HG03066 (cell line): ENCODE data around the gene DAPL1.
"Not testable (repeated sequence)": the region's sequence is repeated elsewhere in the genome, so short reads cannot be mapped to it uniquely, and the experiment has no call there.

ENCODE experiments used
- ATAC-seq: cut with Tn5 transposase; IDR thresholded peaks from one replicate; pipeline ENCODE4 v1.9.1; 2021; ENCODE audit warnings: low read depth; ENCODE audit not compliant: unreplicated experiment

DAPL1 gene

GRCh38 chr2:158817588-158817987, 22.5 kb downstream of the DAPL1 start:
- ATAC-seq = no peak

- ATAC-seq = no peak
These were observed 23.4 kb downstream of the DAPL1 start for GRCh38 chr2:158818511-158818910.

- no peak for ATAC-seq
These were observed 27.1 kb downstream of the DAPL1 start for GRCh38 chr2:158822193-158822592.

GRCh38 chr2:158823486-158824237, 28.5 kb downstream of the DAPL1 start:
- no peak for ATAC-seq

- ATAC-seq = no peak
These were observed 29.9 kb downstream of the DAPL1 start for GRCh38 chr2:158825021-158825420.

- no peak for ATAC-seq
These were observed 31.8 kb downstream of the DAPL1 start for GRCh38 chr2:158826965-158827364.

- no peak for ATAC-seq
These were observed 33.5 kb downstream of the DAPL1 start for GRCh38 chr2:158828378-158829164.

GRCh38 chr2:158829167-158829566, 34.0 kb downstream of the DAPL1 start:
- no peak for ATAC-seq

- ATAC-seq = no peak
These were observed 35.1 kb downstream of the DAPL1 start for GRCh38 chr2:158830201-158830600.

- ATAC-seq = no peak
These were observed 40.3 kb downstream of the DAPL1 start for GRCh38 chr2:158835431-158835830.

- no peak for ATAC-seq
These were observed 42.5 kb downstream of the DAPL1 start for GRCh38 chr2:158837645-158838044.

GRCh38 chr2:158841850-158842249, 46.7 kb downstream of the DAPL1 start:
- ATAC-seq = no peak

- no peak for ATAC-seq
These were observed 50.3 kb downstream of the DAPL1 start for GRCh38 chr2:158845444-158845843.

GRCh38 chr2:158845859-158846258, 50.7 kb downstream of the DAPL1 start:
- no peak for ATAC-seq

GRCh38 chr2:158847526-158847925, 52.4 kb downstream of the DAPL1 start:
- not testable (repeated sequence) for ATAC-seq

- ATAC-seq = not testable (repeated sequence)
These were observed 53.2 kb downstream of the DAPL1 start for GRCh38 chr2:158848031-158848970.

GRCh38 chr2:158860179-158860578, 65.1 kb downstream of the DAPL1 start:
- ATAC-seq = not testable (repeated sequence)

- not testable (repeated sequence) for ATAC-seq
These were observed 66.5 kb downstream of the DAPL1 start for GRCh38 chr2:158861626-158862025.

- not testable (repeated sequence) for ATAC-seq
These were observed 70.4 kb downstream of the DAPL1 start for GRCh38 chr2:158865469-158865868.
